Neural cell (in vitro differentiated cells): Measurements from ENCODE around the gene AMDHD2. TPM values are rescaled to one million over a fixed set of nuclear protein-coding genes. Genes with fewer than 3 reads are reported as not detected.
A peak's percentile ranks its signal among the peaks of the same experiment; 100 is the strongest.

ENCODE experiments used
- H2AFZ ChIP-seq: fragments of 200-600, 300-800 bp; sonication (generic), shearing (Covaris generic); 2 replicates; pipeline ENCODE4 v1.6.0; 2014; ENCODE audit warnings: low read depth, mild to moderate bottlenecking, antibody characterized with exemption, low read length, moderate library complexity
- H3F3A ChIP-seq: fragments of 200-600 bp; shearing (Covaris generic); 2 replicates; pipeline ENCODE4 v1.6.1; 2016; ENCODE audit warnings: mild to moderate bottlenecking, moderate library complexity, mixed read lengths, antibody characterized with exemption, low read length; ENCODE audit not compliant: insufficient read depth, poor library complexity, severe bottlenecking
- H3K27ac ChIP-seq: fragments of 200-600, 300-800 bp; sonication (generic), shearing (Covaris generic); 2 replicates; pipeline ENCODE4 v1.5.1; 2014; ENCODE audit warnings: mild to moderate bottlenecking, low read length, moderate library complexity
- H3K27me3 ChIP-seq: fragments of 300-800, 200-600 bp; sonication (generic), shearing (Covaris generic); 2 replicates; pipeline ENCODE4 v1.6.0; 2014; ENCODE audit warnings: mild to moderate bottlenecking, low read depth, low read length, moderate library complexity; ENCODE audit not compliant: insufficient read depth
- H3K36me3 ChIP-seq: fragments of 300-800, 200-600 bp; sonication (generic), shearing (Covaris generic); 2 replicates; pipeline ENCODE4 v1.5.1; 2014; ENCODE audit warnings: mild to moderate bottlenecking, antibody characterized with exemption, low read length, moderate library complexity; ENCODE audit not compliant: insufficient read depth
- H3K4me2 ChIP-seq: fragments of 300-800, 200-600 bp; sonication (generic), shearing (Covaris generic); 2 replicates; pipeline ENCODE4 v1.6.0; 2014; ENCODE audit warnings: mild to moderate bottlenecking, low read length
- H3K4me3 ChIP-seq: fragments of 300-800, 200-600 bp; sonication (generic), shearing (Covaris generic); 2 replicates; pipeline ENCODE4 v1.5.1; 2014; ENCODE audit warnings: mild to moderate bottlenecking, low read length, moderate library complexity
- H3K79me2 ChIP-seq: fragments of 200-600 bp; shearing (Covaris generic); replicated peaks from 2 replicates; pipeline ENCODE4 v1.6.0; 2014; ENCODE audit warnings: mild to moderate bottlenecking, low read length, moderate library complexity; ENCODE audit not compliant: insufficient read depth
- H3K9ac ChIP-seq: fragments of 300-800, 200-600 bp; sonication (generic), shearing (Covaris generic); 2 replicates; pipeline ENCODE4 v1.6.1; 2016; ENCODE audit warnings: mild to moderate bottlenecking, low read length, mixed read lengths
- H3K9me2 ChIP-seq: fragments of 200-600 bp; shearing (Covaris generic); 2 replicates; pipeline ENCODE4 v1.6.1; 2016; ENCODE audit warnings: mild to moderate bottlenecking, low read length, mixed read lengths; ENCODE audit not compliant: insufficient read depth
- H3K9me3 ChIP-seq: fragments of 200-600, 300-800 bp; sonication (generic), shearing (Covaris generic); 2 replicates; pipeline ENCODE4 v1.6.1; 2016; ENCODE audit warnings: mild to moderate bottlenecking, mixed run types, low read length, moderate library complexity, mixed read lengths
- H4K20me1 ChIP-seq: fragments of 200-600 bp; shearing (Covaris generic); 2 replicates; pipeline ENCODE4 v1.6.1; 2016; ENCODE audit warnings: mild to moderate bottlenecking, mixed run types; ENCODE audit not compliant: insufficient read depth
- EP300 ChIP-seq: fragments of 450-650 bp; conservative IDR thresholded peaks from 2 replicates; pipeline ENCODE4 v1.6.1; 2014; ENCODE audit warnings: antibody characterized with exemption, mild to moderate bottlenecking, moderate library complexity; ENCODE audit not compliant: poor library complexity, severe bottlenecking
- EZH2 ChIP-seq: fragments of 200-600, 300-800 bp; shearing (Covaris generic), sonication (generic); IDR thresholded peaks from 2 replicates; pipeline ENCODE4 v1.6.1; 2014; ENCODE audit warnings: antibody characterized with exemption, low read length, borderline replicate concordance, mild to moderate bottlenecking; ENCODE audit not compliant: insufficient read depth, poor library complexity, severe bottlenecking
- MXI1 ChIP-seq: fragments of 450-650 bp; conservative IDR thresholded peaks from 2 replicates; pipeline ENCODE4 v1.6.1; 2014; ENCODE audit warnings: antibody characterized with exemption, mild to moderate bottlenecking; ENCODE audit not compliant: poor library complexity, severe bottlenecking
- POLR2AphosphoS5 ChIP-seq: IDR thresholded peaks from 2 replicates; pipeline ENCODE4 v1.6.1; 2012
- RAD21 ChIP-seq: fragments of 450-650 bp; conservative IDR thresholded peaks from 2 replicates; pipeline ENCODE4 v1.6.1; 2014; ENCODE audit warnings: antibody characterized with exemption, mild to moderate bottlenecking, moderate library complexity
- SMC3 ChIP-seq: fragments of 450-650 bp; conservative IDR thresholded peaks from 2 replicates; pipeline ENCODE4 v1.6.1; 2014; ENCODE audit warnings: antibody characterized with exemption, mild to moderate bottlenecking, moderate library complexity; ENCODE audit not compliant: poor library complexity
- TAF1 ChIP-seq: IDR thresholded peaks from 2 replicates; pipeline ENCODE4 v1.6.1; 2012; ENCODE audit warnings: low read depth
- polyA plus RNA-seq: library from polyadenylated mRNA; depleted of rRNA; stranded (reverse); fragments of >200 nt; gene quantifications from 2 replicates; pipeline ENCODE4 v1.2.3, GENCODE V29; 2014
- TF ChIP-seq, protein P1 (sequence below): IDR thresholded peaks from 2 replicates; pipeline ENCODE4 v1.6.1; 2012; ENCODE audit warnings: borderline replicate concordance
- TF ChIP-seq, protein P2 (sequence below): fragments of 450-650 bp; IDR thresholded peaks from 2 replicates; pipeline ENCODE4 v1.5.1; 2014; ENCODE audit warnings: antibody characterized with exemption, mild to moderate bottlenecking, moderate library complexity; ENCODE audit not compliant: poor library complexity, severe bottlenecking

AMDHD2 gene
- polyA plus RNA-seq, 1 donor from 2014 or later, result 50.0 TPM

DNA sequence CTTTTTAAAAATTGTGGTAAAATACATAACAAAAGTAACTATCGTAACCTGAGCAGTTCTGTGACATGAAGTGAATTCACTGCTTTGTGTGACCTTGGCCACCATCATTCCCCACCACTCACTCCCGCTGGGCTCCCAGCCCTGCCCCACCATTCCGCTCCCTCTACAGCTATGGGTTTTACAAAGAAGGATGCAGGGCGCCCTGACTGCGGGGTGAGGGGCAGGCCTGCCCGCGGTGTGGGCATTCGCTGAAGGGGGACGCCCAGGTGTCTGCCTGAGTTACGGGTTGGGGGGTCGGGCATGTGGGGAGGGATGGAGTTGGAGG lies 11.2 kb downstream of the AMDHD2 start, which contains the start of gene CEMP1:
TSS of gene CEMP1 (minus strand) at position 38 of the 325 bp plus-strand sequence. CDS start 335 bp downstream, outside the sequence.
- Histone ChIP-seq H3K79me2 (no peaks in the 10 kb centered on the region), H3K9me2 (no peaks in the 10 kb centered on the region), H3K27me3 (no peaks in the 10 kb centered on the region), H3K36me3 (no peaks in the 10 kb centered on the region), H2AFZ (peak within 1 kb of the TSS; percentile 87), H3K9ac (peak within 1 kb of the TSS; percentile 88), H3K4me2 (peak within 1 kb of the TSS; percentile 92), H3F3A (no peaks in the 10 kb centered on the region), H3K9me3 (no peaks in the 10 kb centered on the region), H4K20me1 (no peaks in the 10 kb centered on the region), H3K4me3 (peak within 1 kb of the TSS; percentile 78), H3K27ac (peak within 1 kb of the TSS; percentile 79)
- TF ChIP-seq, protein P1, sequence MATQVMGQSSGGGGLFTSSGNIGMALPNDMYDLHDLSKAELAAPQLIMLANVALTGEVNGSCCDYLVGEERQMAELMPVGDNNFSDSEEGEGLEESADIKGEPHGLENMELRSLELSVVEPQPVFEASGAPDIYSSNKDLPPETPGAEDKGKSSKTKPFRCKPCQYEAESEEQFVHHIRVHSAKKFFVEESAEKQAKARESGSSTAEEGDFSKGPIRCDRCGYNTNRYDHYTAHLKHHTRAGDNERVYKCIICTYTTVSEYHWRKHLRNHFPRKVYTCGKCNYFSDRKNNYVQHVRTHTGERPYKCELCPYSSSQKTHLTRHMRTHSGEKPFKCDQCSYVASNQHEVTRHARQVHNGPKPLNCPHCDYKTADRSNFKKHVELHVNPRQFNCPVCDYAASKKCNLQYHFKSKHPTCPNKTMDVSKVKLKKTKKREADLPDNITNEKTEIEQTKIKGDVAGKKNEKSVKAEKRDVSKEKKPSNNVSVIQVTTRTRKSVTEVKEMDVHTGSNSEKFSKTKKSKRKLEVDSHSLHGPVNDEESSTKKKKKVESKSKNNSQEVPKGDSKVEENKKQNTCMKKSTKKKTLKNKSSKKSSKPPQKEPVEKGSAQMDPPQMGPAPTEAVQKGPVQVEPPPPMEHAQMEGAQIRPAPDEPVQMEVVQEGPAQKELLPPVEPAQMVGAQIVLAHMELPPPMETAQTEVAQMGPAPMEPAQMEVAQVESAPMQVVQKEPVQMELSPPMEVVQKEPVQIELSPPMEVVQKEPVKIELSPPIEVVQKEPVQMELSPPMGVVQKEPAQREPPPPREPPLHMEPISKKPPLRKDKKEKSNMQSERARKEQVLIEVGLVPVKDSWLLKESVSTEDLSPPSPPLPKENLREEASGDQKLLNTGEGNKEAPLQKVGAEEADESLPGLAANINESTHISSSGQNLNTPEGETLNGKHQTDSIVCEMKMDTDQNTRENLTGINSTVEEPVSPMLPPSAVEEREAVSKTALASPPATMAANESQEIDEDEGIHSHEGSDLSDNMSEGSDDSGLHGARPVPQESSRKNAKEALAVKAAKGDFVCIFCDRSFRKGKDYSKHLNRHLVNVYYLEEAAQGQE, result no peak
- TF ChIP-seq TAF1 (no peak), POLR2AphosphoS5 (no peak), EZH2 (no peak), EP300 (no peak), MXI1 (no peak), SMC3 (no peak), RAD21 (no peak)
- TF ChIP-seq, protein P2, sequence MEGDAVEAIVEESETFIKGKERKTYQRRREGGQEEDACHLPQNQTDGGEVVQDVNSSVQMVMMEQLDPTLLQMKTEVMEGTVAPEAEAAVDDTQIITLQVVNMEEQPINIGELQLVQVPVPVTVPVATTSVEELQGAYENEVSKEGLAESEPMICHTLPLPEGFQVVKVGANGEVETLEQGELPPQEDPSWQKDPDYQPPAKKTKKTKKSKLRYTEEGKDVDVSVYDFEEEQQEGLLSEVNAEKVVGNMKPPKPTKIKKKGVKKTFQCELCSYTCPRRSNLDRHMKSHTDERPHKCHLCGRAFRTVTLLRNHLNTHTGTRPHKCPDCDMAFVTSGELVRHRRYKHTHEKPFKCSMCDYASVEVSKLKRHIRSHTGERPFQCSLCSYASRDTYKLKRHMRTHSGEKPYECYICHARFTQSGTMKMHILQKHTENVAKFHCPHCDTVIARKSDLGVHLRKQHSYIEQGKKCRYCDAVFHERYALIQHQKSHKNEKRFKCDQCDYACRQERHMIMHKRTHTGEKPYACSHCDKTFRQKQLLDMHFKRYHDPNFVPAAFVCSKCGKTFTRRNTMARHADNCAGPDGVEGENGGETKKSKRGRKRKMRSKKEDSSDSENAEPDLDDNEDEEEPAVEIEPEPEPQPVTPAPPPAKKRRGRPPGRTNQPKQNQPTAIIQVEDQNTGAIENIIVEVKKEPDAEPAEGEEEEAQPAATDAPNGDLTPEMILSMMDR, result no peak

DNA sequence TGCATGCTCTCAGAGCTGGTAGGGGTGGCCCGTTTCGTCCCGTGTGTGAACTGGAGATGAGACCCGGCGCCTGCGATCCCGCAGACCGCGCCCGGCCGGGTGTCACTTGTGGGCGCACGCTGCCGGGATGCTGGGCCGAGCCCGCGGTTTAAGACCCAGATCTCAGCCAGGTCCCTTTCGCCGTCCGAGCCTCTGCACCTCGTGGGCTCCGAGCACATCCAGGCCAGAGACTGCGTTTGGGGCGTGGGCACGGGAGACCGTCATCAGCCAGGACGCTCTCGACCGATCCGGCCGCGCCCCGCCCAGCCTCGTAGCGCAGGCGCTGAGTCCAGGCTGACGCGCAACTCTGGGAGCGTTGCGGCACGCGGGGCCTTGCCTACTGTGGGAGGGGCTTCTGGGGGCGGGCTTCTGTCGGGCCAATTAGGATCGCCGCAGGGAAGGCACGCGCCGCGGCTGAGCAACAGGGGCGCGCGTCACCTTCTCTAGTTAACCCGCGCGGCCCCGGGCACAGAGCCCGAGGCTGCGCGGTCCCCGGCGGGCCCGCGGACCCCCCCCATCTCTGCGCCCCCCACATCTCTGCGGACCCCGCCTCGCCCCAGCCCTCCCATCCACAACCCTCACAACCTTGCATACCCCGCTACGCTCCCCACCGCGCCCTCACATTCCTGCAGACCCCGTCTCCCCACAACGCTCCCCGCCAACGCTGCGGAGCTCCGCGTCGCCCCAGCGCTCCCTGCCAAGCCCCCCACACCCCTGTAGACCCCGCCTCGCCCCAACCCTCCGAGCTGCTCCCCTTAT lies 11.7 kb downstream of the AMDHD2 start:
- Histone ChIP-seq H3K79me2 (no peaks in the 10 kb centered on the region), H3K9me3 (no peaks in the 10 kb centered on the region), H3K4me2 (peak overlapping the region; percentile 92), H3K4me3 (peak overlapping the region; percentile 78), H3F3A (no peaks in the 10 kb centered on the region), H3K27ac (peak overlapping the region; percentile 79), H3K27me3 (no peaks in the 10 kb centered on the region), H3K9me2 (no peaks in the 10 kb centered on the region), H4K20me1 (no peaks in the 10 kb centered on the region), H3K9ac (peak overlapping the region; percentile 88), H2AFZ (peak overlapping the region; percentile 87), H3K36me3 (no peaks in the 10 kb centered on the region)
- TF ChIP-seq MXI1, result peak; percentile 90
- peak; percentile 40 for TF ChIP-seq SMC3
- TF ChIP-seq, protein P1, result peak; percentile 70
- no peak for TF ChIP-seq EZH2
- TF ChIP-seq POLR2AphosphoS5, result peak; percentile 95
- no peak for TF ChIP-seq EP300
- TF ChIP-seq TAF1, result peak; percentile 32
- TF ChIP-seq RAD21, result no peak
- TF ChIP-seq, protein P2, result peak; percentile 7
